Islet precursor cell (in vitro differentiated cells): ENCODE data around the gene AP1M2.
"Not testable (repeated sequence)": the region's sequence is repeated elsewhere in the genome, so short reads cannot be mapped to it uniquely, and the experiment has no call there.

ENCODE experiments used
- DNase-seq: peaks from one replicate; pipeline ENCODE4 v3.0.0-alpha.2; 2018

The AP1M2 gene

GRCh38 chr19:10535613-10536012 lies 51.5 kb downstream of the AP1M2 start:
- no peak for DNase-seq

GRCh38 chr19:10533646-10534386 lies 53.3 kb downstream of the AP1M2 start:
- no peak for DNase-seq

DNA sequence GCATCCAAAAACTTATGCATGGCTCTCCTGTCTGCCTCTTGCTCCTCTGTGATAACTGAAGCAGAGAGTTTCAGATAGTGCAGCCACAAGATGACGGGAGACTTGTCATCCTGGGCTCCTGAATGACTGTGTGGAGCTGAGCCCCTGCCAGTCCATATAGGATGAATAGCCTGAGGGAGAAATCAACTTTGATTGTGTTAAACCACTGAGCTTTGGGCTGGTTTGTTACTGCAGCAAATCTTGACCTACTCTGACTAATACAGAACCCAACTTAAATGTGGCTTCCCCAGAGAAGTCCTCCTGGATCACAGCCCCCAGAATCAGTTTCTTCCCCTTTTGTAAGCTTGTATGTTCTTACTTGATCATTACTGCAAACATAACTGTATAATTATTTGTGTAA lies 54.7 kb downstream of the AP1M2 start:
- no peak for DNase-seq

DNA sequence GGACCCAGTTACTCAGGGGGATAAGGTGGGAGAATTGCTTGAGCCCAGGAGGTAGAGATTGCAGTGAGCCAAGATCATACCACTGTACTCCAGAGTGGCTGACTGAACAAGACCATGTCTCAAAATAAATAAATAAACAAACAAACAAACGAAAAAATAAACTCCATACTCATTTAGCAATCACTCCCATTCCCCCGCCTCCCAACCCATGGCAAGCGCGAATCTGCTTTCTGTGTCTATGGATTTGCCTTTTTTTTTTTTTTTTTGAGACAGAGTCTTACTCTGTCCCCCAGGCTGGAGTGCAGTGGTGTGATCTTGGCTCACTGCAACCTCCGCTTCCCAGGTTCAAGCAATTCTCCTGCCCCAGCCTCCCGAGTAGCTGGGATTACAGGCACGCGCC lies 60.2 kb downstream of the AP1M2 start:
- not testable (repeated sequence) for DNase-seq

GRCh38 chr19:10525636-10526035 lies 61.5 kb downstream of the AP1M2 start:
- no peak for DNase-seq

- DNase-seq, result no peak
Observed at GRCh38 chr19:10523135-10523636, 63.9 kb downstream of the AP1M2 start.
